ENCODE measurements around the gene DLG2.
"Not testable (repeated sequence)": the region's sequence is repeated elsewhere in the genome, so short reads cannot be mapped to it uniquely, and the experiment has no call there.

Gene DLG2

GRCh38 chr11:85027346-85027745 is 599.8 kb downstream of the DLG2 start:
- no peak overlapping the region for H3K4me3 ChIP-seq (ENCODE audit: low read depth, low read length)
- TF ChIP-seq CTCF (conservative IDR thresholded peaks at IDR 0.05; ENCODE audit: low read depth, low read length): no peak
- no peak for DNase-seq (ENCODE audit: low read depth)

DNA sequence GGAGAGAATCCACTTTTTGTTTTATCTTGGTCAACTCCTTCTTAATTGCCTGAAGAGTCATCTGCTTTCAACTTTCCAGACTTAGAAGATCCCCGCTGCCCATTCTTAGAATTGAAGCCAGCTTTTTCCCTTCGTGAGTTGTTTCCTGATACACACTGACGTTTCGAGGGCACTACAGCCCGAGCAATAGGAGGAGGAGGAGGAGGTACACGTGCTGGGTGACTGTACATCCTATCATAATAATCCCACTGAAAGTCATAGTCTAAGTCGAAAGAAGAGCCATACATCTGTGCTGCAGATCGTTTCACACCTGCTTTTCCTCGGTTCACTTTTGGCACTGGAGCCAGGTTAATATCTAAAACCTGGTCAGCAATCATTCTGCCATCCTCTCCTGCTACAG is 606.1 kb downstream of the DLG2 start:
- DNase-seq (ENCODE audit: low read depth): no peak
- H3K4me3 ChIP-seq (ENCODE audit: low read depth, low read length): no peak overlapping the region
- TF ChIP-seq CTCF (conservative IDR thresholded peaks at IDR 0.05; ENCODE audit: low read depth, low read length): no peak

- peak; percentile 58 for DNase-seq (ENCODE audit: low read depth)
- H3K4me3 ChIP-seq (ENCODE audit: low read depth, low read length): no peak overlapping the region
- peak; percentile 77 for TF ChIP-seq CTCF (conservative IDR thresholded peaks at IDR 0.05; ENCODE audit: low read depth, low read length)
These were observed 633.8 kb downstream of the DLG2 start for GRCh38 chr11:84993386-84993785.

- no peak for TF ChIP-seq CTCF (conservative IDR thresholded peaks at IDR 0.05; ENCODE audit: low read depth, low read length)
- DNase-seq (ENCODE audit: low read depth): no peak
- no peak overlapping the region for H3K4me3 ChIP-seq (ENCODE audit: low read depth, low read length)
These were observed 637.0 kb downstream of the DLG2 start for GRCh38 chr11:84990141-84990540.

DNA sequence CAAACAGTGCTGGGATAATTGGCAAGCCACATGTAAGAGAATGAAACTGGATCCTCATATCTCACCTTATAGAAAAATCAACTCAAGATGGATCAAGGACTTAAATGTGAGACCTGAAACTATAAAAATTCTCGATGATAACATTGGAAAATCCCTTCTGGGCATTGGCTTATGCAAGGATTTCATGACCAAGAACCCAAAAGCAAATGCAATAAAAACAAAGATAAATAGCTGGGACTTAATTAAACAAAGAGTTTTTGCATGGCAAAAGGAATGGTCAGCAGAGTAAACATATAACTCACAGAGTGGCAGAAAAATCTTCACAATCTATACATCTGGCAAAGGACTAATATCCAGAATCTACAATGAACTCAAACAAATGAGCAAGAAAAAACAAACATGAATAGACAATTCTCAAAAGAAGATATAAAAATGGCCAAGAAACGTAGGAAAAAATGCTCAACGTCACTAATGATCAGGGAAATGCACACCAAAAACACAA is 639.4 kb downstream of the DLG2 start:
- H3K4me3 ChIP-seq (ENCODE audit: low read depth, low read length); DNase-seq (ENCODE audit: low read depth): not testable (repeated sequence)

DNA sequence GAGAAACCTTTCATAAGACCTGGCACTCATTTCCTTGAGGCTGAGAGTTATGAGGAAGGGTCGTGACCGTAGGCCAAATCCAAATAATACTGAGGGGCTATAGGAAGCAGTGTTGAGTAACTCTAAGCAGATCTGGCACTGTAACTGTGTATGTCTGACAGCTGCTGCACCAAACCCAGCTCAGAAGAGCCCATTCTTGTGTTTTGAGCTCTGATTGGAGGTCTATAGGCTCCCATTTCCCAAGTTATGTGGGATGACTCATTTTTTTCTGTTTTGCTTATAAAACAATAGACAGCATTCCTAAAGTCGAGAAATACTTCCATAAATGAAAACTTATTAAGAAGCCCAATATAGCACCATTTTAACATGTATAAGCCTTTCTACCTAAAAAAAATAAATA is 645.8 kb downstream of the DLG2 start:
- H3K4me3 ChIP-seq (ENCODE audit: low read depth, low read length): no peak overlapping the region
- no peak for TF ChIP-seq CTCF (conservative IDR thresholded peaks at IDR 0.05; ENCODE audit: low read depth, low read length)

DNA sequence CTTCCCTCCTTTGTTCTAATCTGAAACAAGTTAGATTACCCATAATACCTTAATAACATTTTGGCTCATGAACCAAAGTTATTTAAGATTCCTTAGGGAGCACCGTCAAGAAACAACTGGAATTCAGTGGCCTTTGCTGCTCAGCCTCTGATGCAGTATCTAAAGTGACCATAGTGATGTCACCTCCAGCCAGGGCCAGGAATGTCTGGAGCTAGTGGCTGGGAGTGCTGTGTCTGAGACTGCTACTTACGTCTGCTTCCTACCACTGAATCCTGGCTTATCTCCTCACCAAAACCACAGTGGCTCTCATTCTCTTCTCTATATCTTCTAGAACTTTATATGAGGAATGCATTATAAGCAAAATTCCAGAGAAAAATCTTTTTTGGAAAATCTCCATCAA is 658.0 kb downstream of the DLG2 start:
- no peak overlapping the region for H3K4me3 ChIP-seq (ENCODE audit: low read depth, low read length)
- no peak for TF ChIP-seq CTCF (conservative IDR thresholded peaks at IDR 0.05; ENCODE audit: low read depth, low read length)
- peak; percentile 28 for DNase-seq (ENCODE audit: low read depth)

More for the DNA sequence above, 645.8 kb downstream of the DLG2 start:
- DNase-seq (ENCODE audit: low read depth): peak; percentile 12

DNA sequence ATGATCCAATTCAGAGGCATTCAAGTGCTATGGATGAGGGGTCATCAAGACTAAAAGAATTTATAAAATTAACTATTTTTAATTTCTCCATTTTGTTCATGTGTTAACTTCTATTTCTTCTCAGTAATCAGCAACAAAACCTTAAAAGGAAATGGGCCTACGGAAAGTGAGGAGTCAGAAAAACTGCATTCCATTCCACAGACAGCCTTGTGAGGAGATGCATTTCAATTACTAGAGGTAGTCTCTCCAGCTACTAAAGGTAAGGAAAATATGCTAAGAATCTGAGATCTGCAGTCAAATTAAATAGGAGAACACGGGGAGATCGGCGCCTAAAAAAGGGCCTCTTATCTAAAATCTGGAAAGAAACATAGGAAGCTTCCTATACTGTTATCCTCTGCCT is 661.7 kb downstream of the DLG2 start:
- no peak overlapping the region for H3K4me3 ChIP-seq (ENCODE audit: low read depth, low read length)
- no peak for TF ChIP-seq CTCF (conservative IDR thresholded peaks at IDR 0.05; ENCODE audit: low read depth, low read length)
- no peak for DNase-seq (ENCODE audit: low read depth)

Measured in choroid plexus epithelial cell (primary cell).